ENCODE data around the gene TAS2R41.

The TAS2R41 gene

DNA sequence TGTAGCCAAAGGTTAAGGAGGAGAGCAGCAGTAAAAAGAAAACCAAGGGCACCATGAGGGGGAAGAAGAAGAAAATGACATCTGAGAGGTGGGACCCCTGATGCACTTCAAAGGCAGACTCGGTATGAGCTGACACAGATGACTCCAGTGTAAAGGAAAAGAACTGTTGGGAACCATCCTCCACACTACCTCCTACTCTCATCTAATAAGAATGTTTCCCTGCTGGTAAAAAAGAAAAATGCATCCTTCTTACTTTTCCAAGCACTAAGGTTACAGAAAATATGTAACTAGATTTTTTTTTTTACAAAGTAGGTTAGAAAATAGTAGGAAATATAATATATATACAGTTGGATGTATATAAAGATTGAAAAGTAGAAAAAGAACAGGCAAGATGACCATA lies 16.9 kb downstream of the TAS2R41 start:
- DNase-seq, result no peak

DNA sequence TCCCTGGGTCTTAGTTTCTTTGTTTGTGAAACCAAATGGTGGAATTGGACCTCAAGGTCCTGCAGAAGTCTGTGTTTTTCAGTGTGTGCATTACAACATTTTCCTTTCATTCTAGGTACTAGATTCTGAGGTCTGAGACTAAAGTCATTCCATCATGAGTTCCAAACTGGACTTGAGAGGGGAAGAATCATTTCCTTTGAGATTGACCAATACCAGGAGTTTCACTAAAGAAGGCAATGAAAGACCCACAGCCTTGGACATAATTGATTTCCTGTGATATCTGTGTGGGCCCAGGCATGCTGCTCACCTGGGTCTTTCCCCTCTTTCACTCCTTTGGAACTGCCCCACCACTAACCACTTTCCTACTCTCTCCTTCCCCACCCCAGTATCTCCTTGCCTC lies 18.2 kb downstream of the TAS2R41 start:
- DNase-seq, result no peak

DNA sequence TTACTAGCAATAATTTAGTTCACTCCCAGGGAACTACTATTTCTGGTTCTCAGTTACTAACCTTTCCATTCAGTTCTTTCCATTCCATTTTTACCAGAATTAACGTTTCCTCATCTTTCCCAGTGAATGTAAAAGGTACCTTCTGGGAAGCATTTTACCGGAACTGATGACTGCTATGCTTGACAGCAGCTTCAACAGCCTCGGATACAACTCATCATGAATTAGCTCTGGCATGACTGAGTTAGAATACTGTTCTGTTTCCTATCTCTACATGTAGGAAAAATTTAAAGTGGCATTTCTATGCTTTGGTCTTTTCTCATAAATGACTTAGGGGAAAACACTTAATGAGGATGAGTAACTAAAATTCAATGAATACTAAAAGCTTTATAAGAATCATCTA lies 18.6 kb downstream of the TAS2R41 start:
- no peak for DNase-seq

DNA sequence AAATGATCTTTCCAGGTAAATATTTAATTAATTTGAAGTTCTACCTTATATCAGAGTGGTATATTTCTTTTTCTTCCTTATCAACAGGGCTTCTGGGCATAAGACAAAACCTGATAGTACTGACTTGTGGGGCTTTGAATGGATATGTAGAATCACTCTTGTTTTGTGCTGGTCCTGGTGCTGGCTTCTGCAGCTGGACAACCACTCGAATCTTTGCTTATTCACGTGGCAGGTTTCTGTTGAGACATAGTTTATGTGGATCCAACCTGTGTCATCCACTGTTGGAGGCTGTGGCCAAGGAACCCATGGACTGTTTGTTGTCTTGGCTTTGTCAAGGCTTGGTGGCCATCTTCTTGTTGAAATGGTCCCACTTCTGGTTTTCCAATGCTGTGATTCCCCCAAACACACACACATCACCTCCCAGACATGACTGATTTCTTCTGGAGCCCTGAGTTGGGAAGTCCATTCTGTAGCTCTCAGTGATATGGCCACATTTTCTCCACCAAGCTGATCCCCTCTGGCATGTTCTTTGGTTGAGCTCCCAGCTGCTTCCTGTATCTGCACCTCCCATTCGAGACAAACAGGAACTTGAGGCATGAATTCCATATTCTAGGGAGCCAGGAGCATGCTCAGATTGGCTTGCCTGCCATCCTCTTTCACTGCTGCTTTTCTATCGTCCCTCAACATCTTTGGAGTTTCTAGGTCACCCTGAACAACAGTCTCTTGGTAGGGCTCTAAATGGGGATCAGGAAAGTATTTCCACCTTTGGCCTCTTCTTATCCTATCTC lies 19.5 kb downstream of the TAS2R41 start:
- no peak for DNase-seq

DNA sequence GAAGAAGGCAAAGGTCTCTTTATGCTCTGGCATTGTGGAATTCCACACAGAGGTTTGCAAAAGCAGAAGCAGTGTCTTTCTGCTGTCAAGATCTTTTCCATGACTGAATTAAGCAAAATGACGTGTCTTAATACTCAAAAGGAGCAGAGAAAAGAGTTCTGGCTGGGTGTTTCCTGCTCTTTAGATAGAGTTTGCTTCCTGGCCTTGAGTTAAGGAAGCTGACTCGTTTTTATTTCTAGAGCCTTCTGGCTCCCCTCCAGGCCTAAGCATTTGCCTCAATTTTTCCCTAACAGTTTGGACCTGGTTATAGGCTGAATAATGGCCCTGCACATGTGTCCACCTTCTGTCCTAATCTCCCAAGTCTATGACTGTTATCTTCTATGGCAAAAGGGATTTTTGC lies 21.6 kb downstream of the TAS2R41 start:
- no peak for DNase-seq

DNA sequence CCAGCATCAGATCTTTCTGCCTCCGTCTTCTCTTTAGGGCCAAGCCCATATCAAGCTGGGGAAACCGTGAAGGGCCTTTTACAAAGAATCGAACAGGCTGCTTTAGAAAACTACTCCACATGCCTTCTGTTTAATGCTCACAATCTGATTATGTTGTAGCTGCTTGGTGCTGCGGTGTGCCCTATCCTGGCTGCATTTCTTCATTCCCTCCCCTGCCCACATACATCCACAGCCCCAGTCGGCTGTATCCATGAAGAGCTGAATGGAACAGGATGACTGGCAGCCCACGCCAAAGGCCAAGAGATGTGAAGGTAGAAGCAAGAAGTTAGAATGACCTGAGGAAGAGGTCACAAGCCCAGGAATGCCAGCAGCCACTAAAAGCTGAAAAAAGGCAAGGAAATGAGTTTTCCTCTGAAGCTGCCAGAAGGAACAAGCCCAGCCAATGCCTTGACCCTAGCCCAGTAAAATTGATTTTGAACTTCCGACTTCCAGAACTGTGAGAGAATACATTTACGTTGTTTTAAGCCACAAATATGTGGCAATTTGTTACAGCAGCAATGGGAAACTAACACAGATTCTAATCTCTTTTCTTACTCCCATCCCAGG lies 22.2 kb downstream of the TAS2R41 start:
- no peak for DNase-seq

DNA sequence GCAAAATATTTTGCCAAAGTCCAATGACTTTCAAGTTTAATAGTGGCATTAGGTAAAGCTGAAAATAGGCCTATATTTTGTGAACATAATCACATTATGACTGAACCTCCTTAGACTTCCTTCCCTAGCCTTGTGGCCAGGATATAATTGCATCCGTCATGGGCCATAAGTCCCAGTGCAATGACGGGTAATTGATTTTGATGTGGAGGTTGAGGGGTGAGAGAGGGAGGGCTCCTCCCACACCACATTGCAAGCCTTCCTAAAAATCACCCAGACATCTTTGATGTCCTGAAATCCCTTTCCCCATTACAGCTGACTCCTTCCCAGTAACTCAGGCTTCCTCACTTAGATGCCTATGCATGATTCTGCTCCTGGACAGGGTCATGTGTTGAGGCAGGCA lies 25.6 kb downstream of the TAS2R41 start:
- DNase-seq, result no peak

DNA sequence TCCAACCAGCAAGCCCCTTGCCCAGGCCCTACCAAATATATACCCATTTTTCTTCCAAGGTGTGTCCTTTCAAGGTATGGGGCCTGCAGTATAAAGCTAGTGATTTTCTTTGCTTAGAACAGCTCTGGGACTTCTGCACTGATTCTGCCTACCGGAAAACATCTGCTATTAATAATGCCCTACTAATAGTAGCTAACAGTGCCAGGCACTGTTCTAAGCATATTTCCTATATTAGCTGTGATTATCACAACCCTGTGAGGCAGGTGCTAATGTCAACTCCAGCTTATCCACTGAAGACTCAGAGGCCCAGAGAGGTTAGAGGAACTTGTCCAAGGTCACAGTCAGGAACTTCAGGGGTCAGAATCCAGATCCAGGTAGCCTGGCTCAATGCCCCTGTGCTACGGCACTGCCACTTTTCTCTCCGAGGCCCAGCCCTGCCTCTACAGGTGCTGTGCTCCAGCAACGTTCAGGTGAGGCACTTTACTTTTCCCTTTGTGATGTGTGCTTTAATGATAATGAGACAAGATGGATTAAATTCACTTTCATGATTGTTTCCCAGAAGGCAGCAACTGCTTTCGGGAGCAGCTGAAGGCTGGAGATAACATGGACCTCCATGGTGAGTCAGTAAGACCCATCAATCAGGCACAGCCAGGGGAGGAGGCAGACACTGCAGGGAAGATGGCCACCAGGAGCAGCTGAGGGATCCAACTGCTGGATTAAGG lies 26.7 kb downstream of the TAS2R41 start:
- no peak for DNase-seq

DNA sequence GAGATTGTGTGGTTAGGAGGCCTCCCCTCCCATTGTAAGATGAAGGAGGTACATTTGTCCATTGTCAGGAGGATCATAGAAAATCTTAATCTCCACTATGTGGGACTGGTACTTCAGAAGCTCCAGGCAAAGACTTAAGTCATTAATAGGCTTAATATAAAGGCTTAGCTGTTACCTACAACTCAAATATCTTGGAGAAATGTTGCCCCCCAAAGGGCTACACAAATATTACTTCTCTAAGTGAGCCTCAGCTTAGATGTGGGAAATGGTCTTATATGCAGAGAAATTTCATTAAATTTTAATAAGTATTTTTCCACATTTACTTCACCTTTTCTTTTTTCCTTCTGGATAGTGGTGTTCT lies 27.2 kb downstream of the TAS2R41 start:
- DNase-seq, result no peak

DNA sequence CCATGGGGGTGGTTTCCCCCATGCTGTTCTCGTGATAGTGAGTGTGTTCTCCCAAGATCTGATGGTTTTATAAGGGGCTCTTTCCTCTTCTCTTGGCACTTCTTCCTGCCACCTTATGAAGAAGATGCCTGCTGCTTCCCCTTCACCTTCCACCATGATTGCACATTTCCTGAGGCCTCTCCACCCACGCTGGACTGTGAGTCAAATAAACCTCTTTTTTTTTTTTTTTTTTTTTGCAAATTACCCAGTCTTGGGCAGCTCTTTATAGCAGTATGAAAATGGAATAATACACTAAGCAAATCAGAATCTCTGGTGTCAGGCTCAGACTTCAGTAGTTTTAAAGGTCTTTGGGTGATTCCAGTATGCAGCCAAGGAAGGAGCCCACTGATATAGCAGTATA lies 28.2 kb downstream of the TAS2R41 start:
- DNase-seq, result no peak

DNA sequence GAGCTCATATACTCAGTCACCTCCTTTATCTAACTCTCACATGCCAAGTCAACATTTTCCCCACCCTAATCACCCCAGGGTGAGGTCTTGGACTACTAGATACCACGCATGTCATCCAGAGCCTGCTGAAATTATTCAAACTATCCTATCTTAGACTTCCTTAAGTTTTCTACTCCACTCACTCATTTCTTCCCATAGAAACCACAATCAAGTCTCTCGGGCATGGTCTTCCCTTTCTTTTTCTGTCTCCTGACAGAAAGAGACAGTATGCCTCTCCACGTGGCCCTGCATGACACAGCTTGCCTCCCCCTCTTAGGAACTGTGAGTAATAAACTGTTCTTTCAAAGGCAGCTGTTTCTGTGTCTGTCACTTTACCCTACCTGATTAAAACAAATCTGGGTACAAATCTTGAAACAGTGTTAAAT lies 29.4 kb downstream of the TAS2R41 start:
- no peak for DNase-seq

DNA sequence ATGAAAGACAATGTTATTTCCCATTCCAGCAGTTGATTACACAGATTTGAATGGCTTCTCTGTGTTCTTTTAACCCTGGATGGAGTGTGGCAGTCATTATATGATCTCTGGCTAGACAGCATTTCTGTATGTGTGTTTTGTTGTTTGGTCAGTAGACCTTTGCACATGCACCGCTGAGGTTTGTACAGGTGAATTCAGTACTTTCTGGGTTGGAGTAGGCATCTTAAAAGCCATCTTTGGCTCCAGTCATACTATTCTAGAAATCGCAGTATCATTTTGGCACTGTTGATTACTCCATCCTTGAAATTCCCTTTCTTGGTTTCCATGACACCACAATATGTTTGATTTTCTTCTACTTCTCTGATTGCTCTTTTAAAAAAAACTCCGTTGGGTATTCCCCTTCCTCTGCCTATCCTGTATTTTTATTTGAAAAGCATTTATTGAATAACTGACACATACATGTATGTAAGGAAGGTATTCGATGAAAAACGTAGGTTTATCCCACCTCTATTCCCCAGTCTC lies 29.9 kb downstream of the TAS2R41 start:
- DNase-seq, result no peak

DNA sequence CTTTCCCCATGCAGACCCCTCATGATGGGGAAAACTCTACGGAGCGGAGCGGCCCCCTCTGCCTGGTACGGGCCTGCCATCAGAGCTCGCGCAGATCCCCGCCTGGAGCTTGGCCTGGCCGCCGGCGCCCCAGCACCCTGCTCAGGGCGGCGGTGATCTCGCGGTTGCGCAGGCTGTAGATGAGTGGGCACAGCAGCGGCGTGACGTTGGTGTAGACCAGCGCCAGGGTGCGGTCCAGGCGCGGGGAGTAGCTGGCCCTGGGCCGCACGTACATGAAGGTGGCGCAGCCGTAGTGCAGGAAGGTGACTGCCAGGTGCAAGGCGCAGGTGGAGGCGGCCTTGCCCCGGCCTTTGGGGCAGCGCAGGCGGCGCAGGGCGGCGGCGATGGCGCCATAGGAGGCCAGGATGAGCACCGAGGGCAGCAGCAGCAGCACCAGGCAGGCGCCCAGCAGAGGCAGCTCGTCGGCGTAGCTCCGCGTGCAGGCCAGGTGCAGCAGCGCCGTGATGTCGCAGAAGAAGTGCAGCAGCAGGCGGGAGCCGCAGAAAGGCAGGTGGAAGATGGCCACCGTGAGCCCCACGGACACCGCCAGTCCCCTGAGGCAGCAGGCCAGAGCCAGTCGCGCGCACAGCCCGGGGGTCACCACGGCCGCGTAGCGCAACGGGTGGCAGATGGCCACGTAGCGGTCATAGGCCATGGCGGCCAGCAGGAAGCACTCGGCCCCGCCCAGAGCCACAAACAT lies 33.4 kb downstream of the TAS2R41 start:
- no peak for DNase-seq

DNA sequence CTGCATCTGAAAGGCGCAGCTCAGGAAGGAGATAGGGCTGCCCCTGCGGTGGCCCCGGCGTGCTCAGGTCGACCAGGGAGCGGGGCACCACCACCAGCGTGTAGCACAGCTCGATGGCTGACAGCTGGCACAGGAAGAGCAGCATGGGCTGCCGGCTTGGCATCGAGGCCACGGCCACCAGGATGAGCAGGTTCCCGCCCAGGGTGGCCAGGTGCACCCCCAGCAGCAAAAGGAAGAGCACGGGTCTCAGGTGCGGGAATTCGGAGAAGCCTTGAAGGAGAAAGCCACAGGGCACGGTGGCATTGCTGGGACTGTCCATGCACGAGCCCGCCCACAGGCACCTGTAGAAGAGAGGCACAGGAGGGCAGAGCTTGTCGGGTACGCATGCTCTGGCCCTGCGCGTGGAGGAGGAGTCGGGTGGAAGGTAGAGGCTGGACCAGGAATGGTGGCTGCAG lies 33.9 kb downstream of the TAS2R41 start:
- no peak for DNase-seq

DNA sequence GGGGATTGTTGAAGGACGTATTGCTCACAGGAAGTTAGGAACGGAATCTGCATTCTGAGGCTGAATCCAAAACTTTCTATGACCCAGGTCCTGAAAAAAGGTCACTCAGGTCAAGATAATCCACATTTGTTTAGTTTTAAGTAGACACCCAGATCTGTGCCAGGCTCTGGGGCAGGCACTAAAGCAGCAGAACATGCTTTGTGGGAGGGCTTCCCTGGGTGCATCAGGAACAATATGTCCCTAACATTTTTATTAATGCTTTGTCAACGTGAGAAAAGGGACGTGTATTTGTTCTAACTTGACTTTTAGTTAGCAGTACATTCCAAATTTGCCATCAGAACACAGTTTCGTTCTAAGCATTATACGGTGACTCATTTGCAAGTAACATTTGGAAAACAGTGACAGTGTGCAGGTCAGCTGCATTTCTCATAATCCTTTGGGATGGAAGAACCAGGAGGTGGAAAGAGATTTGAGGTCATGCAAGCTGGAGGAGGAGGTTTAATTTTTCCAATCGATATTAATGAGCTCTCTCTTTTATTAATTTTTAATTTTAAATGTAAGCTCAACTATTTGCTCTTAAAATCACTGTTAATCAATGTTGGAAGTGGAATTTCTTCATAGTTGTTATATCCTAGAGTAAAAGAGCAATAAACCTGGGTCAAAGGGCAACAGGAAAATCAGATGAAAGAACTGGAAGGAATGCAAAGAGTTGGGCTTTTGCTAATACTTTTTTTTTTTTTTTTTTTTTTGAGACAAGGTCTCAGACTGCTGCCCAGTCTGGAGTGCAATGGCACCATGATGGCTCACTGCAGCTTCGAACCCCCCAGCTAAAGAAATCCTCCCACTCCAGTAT lies 35.0 kb downstream of the TAS2R41 start:
- no peak for DNase-seq

DNA sequence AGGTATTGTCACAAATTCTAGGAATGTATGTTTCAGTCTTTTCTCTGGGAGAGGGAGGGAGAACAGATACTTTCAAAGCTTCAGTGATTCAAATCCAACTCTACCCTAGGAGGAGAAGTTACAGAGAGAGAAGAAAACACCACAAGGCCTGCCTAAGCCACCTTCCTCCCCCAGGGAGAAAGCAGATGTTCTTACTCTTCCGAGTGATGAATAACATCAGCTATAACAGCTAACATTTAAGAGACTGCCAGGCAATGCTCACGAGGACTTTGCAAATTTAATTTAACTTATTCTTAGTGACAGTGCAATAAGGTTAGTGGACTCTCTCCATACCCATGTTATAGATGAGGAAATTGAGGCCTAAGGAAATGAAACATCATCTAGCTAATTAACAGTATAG lies 36.8 kb downstream of the TAS2R41 start:
- DNase-seq, result no peak

DNA sequence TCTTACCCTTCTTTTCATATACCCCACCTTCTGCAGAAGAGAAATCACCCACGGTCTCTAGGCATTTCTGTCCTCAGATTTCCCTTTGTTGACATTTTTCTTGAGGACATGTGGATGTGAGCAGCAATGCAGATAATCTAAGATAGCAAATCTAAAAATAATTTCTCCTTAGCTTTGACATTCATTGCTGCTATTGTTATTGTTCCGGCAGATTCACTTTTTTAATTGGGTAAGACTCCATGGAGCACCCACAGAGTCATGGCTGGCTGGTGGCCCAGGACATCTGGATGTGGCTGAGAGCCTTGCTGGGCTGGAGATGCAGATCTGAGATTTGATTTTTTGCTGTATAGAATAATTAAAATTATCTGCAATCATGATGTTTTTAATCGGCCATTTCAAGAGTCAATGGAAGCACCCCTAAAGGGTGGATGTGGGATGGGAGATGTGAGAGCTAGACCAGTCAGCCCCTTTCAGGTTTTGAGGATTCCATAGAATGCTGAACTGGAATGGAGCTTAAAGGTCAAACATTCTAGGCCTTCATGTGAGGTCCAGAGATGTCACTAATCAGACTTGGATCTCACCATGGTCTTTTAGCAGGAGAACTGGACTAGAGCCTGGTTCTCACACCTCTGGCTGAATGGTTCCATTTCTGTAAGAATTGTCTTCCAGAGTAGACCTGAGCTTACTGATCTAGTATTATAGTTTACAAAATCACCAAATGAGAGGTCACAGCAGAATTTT lies 37.5 kb downstream of the TAS2R41 start:
- no peak for DNase-seq

DNA sequence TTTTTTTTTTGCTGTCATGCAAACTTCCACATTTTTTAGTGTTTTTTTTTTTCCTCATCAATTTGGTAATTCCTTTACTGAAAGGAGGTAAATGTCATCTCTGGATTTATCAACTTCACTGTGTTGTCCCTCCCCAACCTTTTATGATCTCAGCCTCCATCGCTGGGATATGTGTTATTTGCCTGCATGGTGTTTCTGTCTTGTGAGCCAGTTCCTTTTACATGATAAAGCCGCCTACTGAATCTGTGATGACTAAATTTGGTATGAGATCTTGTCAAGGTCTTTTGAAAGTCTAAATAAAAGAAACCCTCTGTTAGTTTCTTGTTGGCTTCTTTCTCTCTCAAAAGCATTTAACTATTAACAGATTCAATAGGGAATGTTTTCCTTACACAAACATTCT lies 39.3 kb downstream of the TAS2R41 start:
- no peak for DNase-seq

DNA sequence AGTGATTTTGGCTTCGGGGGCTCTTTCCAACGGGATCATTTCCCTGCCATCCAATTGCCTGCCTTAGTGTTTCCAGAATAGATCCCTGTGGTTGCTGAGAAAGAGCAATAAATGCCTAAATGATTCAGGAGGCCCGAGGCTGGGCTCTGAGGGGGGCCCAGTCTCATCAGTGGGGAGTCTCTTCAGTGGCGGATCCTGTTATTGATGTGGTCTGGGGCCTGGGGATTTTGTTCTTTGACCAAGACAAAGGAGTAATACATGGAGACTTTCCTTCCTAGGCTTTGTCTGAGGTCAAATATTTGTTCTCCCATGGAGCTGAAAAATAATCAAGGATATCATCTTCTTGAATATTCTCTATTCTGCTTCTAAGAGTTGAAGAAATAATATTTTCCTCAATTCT lies 40.8 kb downstream of the TAS2R41 start:
- no peak for DNase-seq

DNA sequence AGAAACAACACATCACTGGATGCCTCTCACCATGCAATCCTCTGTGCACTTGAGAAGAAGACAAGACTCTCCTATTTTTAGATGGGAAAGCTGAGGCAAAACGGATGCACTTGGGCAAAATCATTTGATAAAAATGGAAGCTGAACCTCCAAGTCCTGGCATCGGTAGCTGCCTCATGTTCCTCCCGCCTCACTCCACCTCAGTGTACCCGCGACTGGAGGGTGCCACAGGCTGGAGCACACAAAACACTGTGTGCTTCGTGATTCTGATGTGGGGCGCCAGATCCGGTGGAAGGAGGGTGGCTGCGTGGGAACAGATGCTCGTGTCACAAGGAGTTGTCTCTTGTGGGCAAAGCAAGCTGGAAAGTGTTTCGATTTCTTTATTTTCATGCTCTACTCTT lies 41.3 kb downstream of the TAS2R41 start:
- DNase-seq, result no peak

DNA sequence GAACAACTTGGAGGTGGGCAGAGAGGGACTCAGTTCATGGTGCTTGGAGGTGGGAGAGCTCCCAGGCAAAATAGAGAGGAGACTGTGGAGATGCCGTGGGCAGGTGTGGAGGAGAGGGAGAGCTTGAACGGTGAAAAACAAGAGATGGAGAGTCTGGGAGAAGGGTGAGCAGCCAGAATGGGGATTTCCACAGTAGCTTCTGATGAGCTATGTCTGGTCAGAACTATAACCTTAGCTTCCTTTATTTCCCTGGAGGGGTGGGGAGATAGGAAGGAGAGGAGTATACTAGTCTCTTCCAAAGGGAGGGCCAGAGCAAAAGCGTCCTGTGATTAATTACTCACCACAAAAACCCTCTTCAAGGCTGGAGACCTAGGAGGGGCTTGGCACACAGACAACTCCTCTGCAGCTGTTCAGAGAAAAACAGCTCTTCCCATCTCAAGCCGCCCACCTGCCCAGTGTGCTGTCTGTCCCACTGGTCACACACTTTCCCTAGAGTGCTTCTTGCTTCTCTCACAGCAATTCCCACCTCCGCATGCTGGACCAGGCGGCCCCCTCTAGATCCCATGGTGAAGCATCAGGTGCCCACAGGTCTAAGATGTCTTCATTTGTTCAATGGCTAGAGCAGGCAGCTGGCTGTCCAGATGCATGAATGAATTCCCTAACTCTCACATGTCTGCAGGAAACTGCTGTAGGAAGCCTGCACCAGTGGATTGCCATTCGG lies 41.9 kb downstream of the TAS2R41 start:
- no peak for DNase-seq

Data from NCI-H187 (cell line).